Activated CD4-positive, alpha-beta T cell treated with anti-CD3 and anti-CD28 coated beads, Interleukin-2, Interleukin-6, amounts not matched to agents 100 ng/mL and 50 ng/mL, durations not matched to agents 16 hours and 8 hours (primary cell): Measurements from ENCODE around the gene HLF.
A peak's percentile ranks its signal among the peaks of the same experiment; 100 is the strongest.

ENCODE experiments used
- DNase-seq: peaks from one replicate; pipeline ENCODE4 v3.0.0-alpha.2; 2020

The HLF gene

GRCh38 chr17:55332296-55333041 is 67.7 kb downstream of the HLF start:
- DNase-seq: no peak

GRCh38 chr17:55334285-55334684 is 69.5 kb downstream of the HLF start:
- no peak for DNase-seq

- DNase-seq: no peak
Measured at GRCh38 chr17:55334881-55335540, 70.3 kb downstream of the HLF start.

- no peak for DNase-seq
Measured at GRCh38 chr17:55335625-55336024, 70.9 kb downstream of the HLF start.

GRCh38 chr17:55336426-55336825 is 71.7 kb downstream of the HLF start:
- DNase-seq: no peak

GRCh38 chr17:55340176-55340575 is 75.4 kb downstream of the HLF start:
- no peak for DNase-seq

- no peak for DNase-seq
Measured at GRCh38 chr17:55340686-55341085, 75.9 kb downstream of the HLF start.

GRCh38 chr17:55341432-55341831 is 76.7 kb downstream of the HLF start:
- peak; percentile 61 for DNase-seq

GRCh38 chr17:55342800-55343585 is 78.2 kb downstream of the HLF start:
- no peak for DNase-seq

GRCh38 chr17:55343900-55344513 is 79.2 kb downstream of the HLF start:
- no peak for DNase-seq

GRCh38 chr17:55344514-55344997 is 79.8 kb downstream of the HLF start:
- DNase-seq: peak; percentile 86

GRCh38 chr17:55345132-55345531 is 80.4 kb downstream of the HLF start:
- no peak for DNase-seq

GRCh38 chr17:55346658-55347057 is 81.9 kb downstream of the HLF start:
- DNase-seq: no peak

- no peak for DNase-seq
Measured at GRCh38 chr17:55347341-55347740, 82.6 kb downstream of the HLF start.

- peak; percentile 57 for DNase-seq
Measured at GRCh38 chr17:55348749-55349354, 84.1 kb downstream of the HLF start.

- DNase-seq: no peak
Measured at GRCh38 chr17:55350825-55351205, 86.1 kb downstream of the HLF start.

GRCh38 chr17:55351226-55351625 is 86.5 kb downstream of the HLF start:
- no peak for DNase-seq

- no peak for DNase-seq
Measured at GRCh38 chr17:55354010-55354409, 89.2 kb downstream of the HLF start.

- no peak for DNase-seq
Measured at GRCh38 chr17:55354941-55355340, 90.2 kb downstream of the HLF start.

- peak; percentile 81 for DNase-seq
Measured at GRCh38 chr17:55356434-55357328, 91.9 kb downstream of the HLF start.

GRCh38 chr17:55360971-55361370 is 96.2 kb downstream of the HLF start:
- DNase-seq: no peak

GRCh38 chr17:55363033-55363432 is 98.3 kb downstream of the HLF start:
- DNase-seq: no peak
